ENCODE results near the gene CLDN11.

- TF ChIP-seq, protein P1, sequence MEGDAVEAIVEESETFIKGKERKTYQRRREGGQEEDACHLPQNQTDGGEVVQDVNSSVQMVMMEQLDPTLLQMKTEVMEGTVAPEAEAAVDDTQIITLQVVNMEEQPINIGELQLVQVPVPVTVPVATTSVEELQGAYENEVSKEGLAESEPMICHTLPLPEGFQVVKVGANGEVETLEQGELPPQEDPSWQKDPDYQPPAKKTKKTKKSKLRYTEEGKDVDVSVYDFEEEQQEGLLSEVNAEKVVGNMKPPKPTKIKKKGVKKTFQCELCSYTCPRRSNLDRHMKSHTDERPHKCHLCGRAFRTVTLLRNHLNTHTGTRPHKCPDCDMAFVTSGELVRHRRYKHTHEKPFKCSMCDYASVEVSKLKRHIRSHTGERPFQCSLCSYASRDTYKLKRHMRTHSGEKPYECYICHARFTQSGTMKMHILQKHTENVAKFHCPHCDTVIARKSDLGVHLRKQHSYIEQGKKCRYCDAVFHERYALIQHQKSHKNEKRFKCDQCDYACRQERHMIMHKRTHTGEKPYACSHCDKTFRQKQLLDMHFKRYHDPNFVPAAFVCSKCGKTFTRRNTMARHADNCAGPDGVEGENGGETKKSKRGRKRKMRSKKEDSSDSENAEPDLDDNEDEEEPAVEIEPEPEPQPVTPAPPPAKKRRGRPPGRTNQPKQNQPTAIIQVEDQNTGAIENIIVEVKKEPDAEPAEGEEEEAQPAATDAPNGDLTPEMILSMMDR (IDR thresholded peaks at IDR 0.05; ENCODE audit: low read depth, low read length, missing input control): no peak
- TF ChIP-seq SP1 (IDR thresholded peaks at IDR 0.05): no peak
- TF ChIP-seq ATF3 (IDR thresholded peaks at IDR 0.05): no peak
- TF ChIP-seq ZBTB33 (IDR thresholded peaks at IDR 0.05): no peak
- no peak for TF ChIP-seq TAF1 (conservative IDR thresholded peaks at IDR 0.05)
- TF ChIP-seq HNF4G (IDR thresholded peaks at IDR 0.05): no peak
- TF ChIP-seq, protein P2, sequence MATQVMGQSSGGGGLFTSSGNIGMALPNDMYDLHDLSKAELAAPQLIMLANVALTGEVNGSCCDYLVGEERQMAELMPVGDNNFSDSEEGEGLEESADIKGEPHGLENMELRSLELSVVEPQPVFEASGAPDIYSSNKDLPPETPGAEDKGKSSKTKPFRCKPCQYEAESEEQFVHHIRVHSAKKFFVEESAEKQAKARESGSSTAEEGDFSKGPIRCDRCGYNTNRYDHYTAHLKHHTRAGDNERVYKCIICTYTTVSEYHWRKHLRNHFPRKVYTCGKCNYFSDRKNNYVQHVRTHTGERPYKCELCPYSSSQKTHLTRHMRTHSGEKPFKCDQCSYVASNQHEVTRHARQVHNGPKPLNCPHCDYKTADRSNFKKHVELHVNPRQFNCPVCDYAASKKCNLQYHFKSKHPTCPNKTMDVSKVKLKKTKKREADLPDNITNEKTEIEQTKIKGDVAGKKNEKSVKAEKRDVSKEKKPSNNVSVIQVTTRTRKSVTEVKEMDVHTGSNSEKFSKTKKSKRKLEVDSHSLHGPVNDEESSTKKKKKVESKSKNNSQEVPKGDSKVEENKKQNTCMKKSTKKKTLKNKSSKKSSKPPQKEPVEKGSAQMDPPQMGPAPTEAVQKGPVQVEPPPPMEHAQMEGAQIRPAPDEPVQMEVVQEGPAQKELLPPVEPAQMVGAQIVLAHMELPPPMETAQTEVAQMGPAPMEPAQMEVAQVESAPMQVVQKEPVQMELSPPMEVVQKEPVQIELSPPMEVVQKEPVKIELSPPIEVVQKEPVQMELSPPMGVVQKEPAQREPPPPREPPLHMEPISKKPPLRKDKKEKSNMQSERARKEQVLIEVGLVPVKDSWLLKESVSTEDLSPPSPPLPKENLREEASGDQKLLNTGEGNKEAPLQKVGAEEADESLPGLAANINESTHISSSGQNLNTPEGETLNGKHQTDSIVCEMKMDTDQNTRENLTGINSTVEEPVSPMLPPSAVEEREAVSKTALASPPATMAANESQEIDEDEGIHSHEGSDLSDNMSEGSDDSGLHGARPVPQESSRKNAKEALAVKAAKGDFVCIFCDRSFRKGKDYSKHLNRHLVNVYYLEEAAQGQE (IDR thresholded peaks at IDR 0.05): no peak
- no peak for TF ChIP-seq RAD21 (IDR thresholded peaks at IDR 0.05)
Measured at GRCh38 chr3:170387950-170388349, 30.7 kb upstream of the CLDN11 start.
